Caco-2 (cell line): ENCODE measurements around the gene MYO15B. TPM values are rescaled to one million over a fixed set of nuclear protein-coding genes. Genes with fewer than 3 reads are reported as not detected.

Experiments
- BruUV-seq: library from RNA; stranded (reverse); fragments of 400-500 nt; replicated peaks from 2 replicates; lab custom pipeline; 2021; lab: Mats Ljungman, UMichigan
- CTCF ChIA-PET: fragments of 300-600 bp; sonication (Branson Sonifier 250); formaldehyde crosslinking; loops from one replicate; lab custom pipeline; 2022; ENCODE audit warnings: antibody characterized with exemption; lab: Charles Lee
- POLR2A ChIA-PET: fragments of 300-600 bp; sonication (Branson Sonifier 250); formaldehyde crosslinking; loops from one replicate; lab custom pipeline; 2022; ENCODE audit warnings: antibody characterized with exemption; lab: Charles Lee
- DNase-seq, 2 experiments: peaks; one replicate each; pipeline versions ENCODE4 v3.0.0 to v3.0.0-alpha.2; 2020 to 2022
- H3K27me3 ChIP-seq: replicated peaks from 2 replicates; pipeline ENCODE4 v1.6.0; 2011; ENCODE audit warnings: low read length; ENCODE audit not compliant: control insufficient read depth, insufficient read depth
- H3K36me3 ChIP-seq: 2 replicates; pipeline ENCODE4 v1.5.1; 2011; ENCODE audit warnings: low read length; ENCODE audit not compliant: control insufficient read depth, insufficient read depth
- H3K4me1 ChIP-seq: fragments of 250-450 bp; sonication (Bioruptor Pico); 2 replicates; pipeline ENCODE4 v1.5.1; 2020; ENCODE audit warnings: mild to moderate bottlenecking
- H3K4me3 ChIP-seq: 2 replicates; pipeline ENCODE4 v1.5.1; 2011; ENCODE audit warnings: low read depth, mild to moderate bottlenecking, control low read depth, low read length
- H3K9me3 ChIP-seq: fragments of 250-450 bp; sonication (Bioruptor Pico); 2 replicates; pipeline ENCODE4 v1.5.1; 2020; ENCODE audit warnings: mild to moderate bottlenecking, moderate library complexity
- H3K27ac Mint-ChIP-seq: one replicate; pipeline ENCODE4 v1.8.0; 2022; ENCODE audit warnings: mixed read lengths; ENCODE audit not compliant: unreplicated experiment
- H3K27me3 Mint-ChIP-seq: one replicate; pipeline ENCODE4 v1.8.0; 2022; ENCODE audit warnings: mixed read lengths; ENCODE audit not compliant: insufficient read depth, unreplicated experiment
- H3K36me3 Mint-ChIP-seq: one replicate; pipeline ENCODE4 v1.8.0; 2022; ENCODE audit warnings: mild to moderate bottlenecking, mixed read lengths; ENCODE audit not compliant: insufficient read depth, unreplicated experiment
- H3K4me1 Mint-ChIP-seq: one replicate; pipeline ENCODE4 v1.8.0; 2022; ENCODE audit warnings: low read depth, mixed read lengths; ENCODE audit not compliant: unreplicated experiment
- H3K4me3 Mint-ChIP-seq: one replicate; pipeline ENCODE4 v1.8.0; 2022; ENCODE audit warnings: mild to moderate bottlenecking, moderate library complexity, mixed read lengths; ENCODE audit not compliant: unreplicated experiment
- H3K9me3 Mint-ChIP-seq: one replicate; pipeline ENCODE4 v1.8.0; 2022; ENCODE audit warnings: mixed read lengths; ENCODE audit not compliant: unreplicated experiment
- CTCF ChIP-seq, 2 experiments: fragments of 200-600 bp in 1 of 2; IDR thresholded peaks; 1 replicate in 1 of 2; 2 replicates in 1 of 2; pipeline versions ENCODE4 v1.5.1 to v1.8.0; 2011 to 2022; ENCODE audit warnings: antibody characterized with exemption in 1 of 2, control low read depth in 1 of 2, inconsistent platforms in 1 of 2, low read depth in 1 of 2, low read length in 1 of 2, mild to moderate bottlenecking in 1 of 2, moderate library complexity in 1 of 2; ENCODE audit not compliant: insufficient read depth in 1 of 2, severe bottlenecking in 1 of 2, unreplicated experiment in 1 of 2
- intact Hi-C: fragments of 100-400 bp; cut with micrococcal nuclease; formaldehyde crosslinking; loops from one replicate; pipeline ENCODE4 v1.10.0; 2022; ENCODE audit not compliant: unreplicated experiment
- total RNA-seq: library from RNA; stranded (reverse); gene quantifications from 2 replicates; pipeline ENCODE4 v1.2.3, GENCODE V29; 2022

Gene MYO15B
- total RNA-seq, 1 experiment from 2014 or later = 12.3 TPM

DNA sequence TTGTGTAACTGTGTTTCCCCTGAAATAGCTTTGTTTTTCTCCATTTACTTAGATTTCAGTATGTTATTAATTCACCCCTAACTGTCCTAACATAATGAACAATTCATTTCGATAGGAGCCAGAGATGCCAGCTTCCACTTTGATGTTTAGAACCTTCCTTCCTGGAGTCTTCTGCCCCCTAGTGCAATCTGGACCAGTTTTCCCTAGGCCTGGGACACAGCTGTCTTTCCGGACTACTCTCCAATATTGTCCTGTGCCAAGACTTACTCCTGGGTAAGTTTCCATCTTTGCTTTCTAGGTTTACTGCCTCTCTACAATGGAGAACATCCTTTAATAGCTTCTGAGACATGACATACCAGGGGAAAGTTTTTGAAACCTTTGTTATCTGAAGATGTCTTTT is 66.6 kb downstream of the MYO15B start:
- Histone ChIP-seq H3K36me3 (peaks cover 3% of the 10 kb centered on the region), H3K27me3 (no peaks in the 10 kb centered on the region), H3K4me3 (no peak overlapping the region), H3K9me3 (no peaks in the 10 kb centered on the region), H3K4me1 (no peaks in the 10 kb centered on the region)
- POLR2A ChIA-PET = interaction anchor here (1.0 to 1.6 kb wide), 3 partner anchors 8 to 21 kb away, joined by 3 to 4 read pairs (median 3); partner anchors contain the start of genes RECQL5, SAP30BP and SMIM5
- intact Hi-C loops = no loop called here
- Mint-ChIP-seq H3K4me3 (no peak overlapping the region), H3K27me3 (no peaks in the 10 kb centered on the region), H3K4me1 (no peaks in the 10 kb centered on the region), H3K9me3 (no peaks in the 10 kb centered on the region), H3K27ac (no peak overlapping the region), H3K36me3 (peaks cover 33% of the 10 kb centered on the region)
- CTCF ChIA-PET = interaction anchor here (1.1 to 4.0 kb wide), 6 partner anchors 9 to 95 kb away, joined by 3 to 143 read pairs (median 8); partner anchors contain the start of genes RECQL5 and SMIM5
- peak in 1 of 2 experiments; percentile 31 for DNase-seq
- no TSS peak for BruUV-seq
- peak in 1 of 2 experiments; percentile 37 for TF ChIP-seq CTCF (IDR thresholded peaks at IDR 0.05; ENCODE audit: insufficient read depth in 1 of 2, low read depth in 1 of 2, low read length in 1 of 2, severe bottlenecking in 1 of 2, unreplicated experiment in 1 of 2)

GRCh38 chr17:75658237-75658636 is 70.6 kb downstream of the MYO15B start:
- Mint-ChIP-seq H3K4me3 (no peak overlapping the region), H3K4me1 (no peaks in the 10 kb centered on the region), H3K36me3 (peaks cover 17% of the 10 kb centered on the region), H3K9me3 (no peaks in the 10 kb centered on the region), H3K27me3 (no peaks in the 10 kb centered on the region), H3K27ac (no peak overlapping the region)
- TF ChIP-seq CTCF (IDR thresholded peaks at IDR 0.05; ENCODE audit: insufficient read depth in 1 of 2, low read depth in 1 of 2, low read length in 1 of 2, severe bottlenecking in 1 of 2, unreplicated experiment in 1 of 2) = no peak
- POLR2A ChIA-PET = interaction anchor here (1.1 kb wide), 1 partner anchor 9 kb away, joined by 3 read pairs; the partner anchor contains the start of genes RECQL5 and SAP30BP
- no peaks in the 10 kb centered on the region for H3K9me3 ChIP-seq
- BruUV-seq = no TSS peak
- no peak overlapping the region for H3K4me3 ChIP-seq
- DNase-seq = peak in 1 of 2 experiments; percentile 3
- H3K36me3 ChIP-seq = peaks cover 3% of the 10 kb centered on the region; the same call in 1 of the 2 replicates
- CTCF ChIA-PET = interaction anchor here (0.7 to 1.3 kb wide), 2 partner anchors 25 to 46 kb away, joined by 5 to 6 read pairs; partner anchors contain the start of gene SMIM5
- no peaks in the 10 kb centered on the region for H3K27me3 ChIP-seq
- no peaks in the 10 kb centered on the region for H3K4me1 ChIP-seq
- intact Hi-C loops = no loop called here

GRCh38 chr17:75661531-75661930 is 73.9 kb downstream of the MYO15B start:
- no peaks in the 10 kb centered on the region for H3K4me1 Mint-ChIP-seq
- no peaks in the 10 kb centered on the region for H3K27me3 Mint-ChIP-seq
- H3K36me3 ChIP-seq = peaks cover 3% of the 10 kb centered on the region; the same call in 1 of the 2 replicates
- H3K27me3 ChIP-seq = no peaks in the 10 kb centered on the region
- intact Hi-C loops = no loop called here
- no TSS peak for BruUV-seq
- no peak overlapping the region for H3K4me3 ChIP-seq
- H3K4me3 Mint-ChIP-seq = no peak overlapping the region
- DNase-seq = no peak
- H3K9me3 Mint-ChIP-seq = no peaks in the 10 kb centered on the region
- H3K27ac Mint-ChIP-seq = no peak overlapping the region
- peaks cover 19% of the 10 kb centered on the region for H3K36me3 Mint-ChIP-seq
- H3K9me3 ChIP-seq = no peaks in the 10 kb centered on the region
- ChIA-PET CTCF (interaction anchor here (1.0 kb wide), 1 partner anchor 28 kb away, joined by 4 read pairs; the partner anchor contains the start of gene SMIM5), POLR2A (interaction anchor here (0.7 kb wide), 1 partner anchor 102 kb away, joined by 4 read pairs; no protein-coding TSS in a partner anchor)
- TF ChIP-seq CTCF (IDR thresholded peaks at IDR 0.05; ENCODE audit: insufficient read depth in 1 of 2, low read depth in 1 of 2, low read length in 1 of 2, severe bottlenecking in 1 of 2, unreplicated experiment in 1 of 2) = no peak
- H3K4me1 ChIP-seq = peaks cover 6% of the 10 kb centered on the region
